ENCODE data around the gene PRKAG2.
A peak's percentile ranks its signal among the peaks of the same experiment; 100 is the strongest.

Gene PRKAG2

DNA sequence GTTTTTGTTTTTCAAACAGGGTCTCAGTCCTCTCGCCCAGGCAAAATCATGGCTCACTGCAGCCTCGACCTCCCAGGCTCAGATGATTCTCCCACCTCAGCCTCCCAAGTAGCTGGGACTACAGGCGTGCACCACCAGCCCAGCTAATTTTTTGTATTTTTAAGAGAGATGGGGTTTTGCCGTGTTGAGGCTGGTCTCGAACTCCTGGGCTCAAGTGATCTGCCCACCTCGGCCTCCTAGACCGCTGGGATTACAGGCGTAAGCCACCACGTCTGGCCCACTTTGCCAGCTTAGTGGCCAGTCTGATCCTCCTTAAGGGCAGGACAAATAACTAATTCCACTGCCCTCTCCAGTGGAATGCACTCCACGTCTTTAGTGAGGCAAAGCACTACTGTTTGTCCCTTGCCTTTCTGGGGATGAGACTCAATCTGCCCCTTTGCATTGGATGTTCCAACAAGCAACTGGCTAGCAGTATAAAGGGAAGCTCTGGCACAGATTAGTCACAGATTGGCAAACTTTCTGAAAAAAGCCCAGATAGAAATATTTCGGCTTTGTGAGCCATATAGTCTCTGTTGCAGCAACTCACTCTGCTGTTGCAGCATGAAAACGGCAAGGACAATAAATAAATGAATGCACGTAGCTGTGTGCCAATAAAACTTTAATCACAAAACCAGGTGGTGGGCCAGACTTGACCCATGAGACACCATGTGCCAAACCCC, 213.4 kb downstream of the PRKAG2 start:
- DNase-seq, result no peak

DNA sequence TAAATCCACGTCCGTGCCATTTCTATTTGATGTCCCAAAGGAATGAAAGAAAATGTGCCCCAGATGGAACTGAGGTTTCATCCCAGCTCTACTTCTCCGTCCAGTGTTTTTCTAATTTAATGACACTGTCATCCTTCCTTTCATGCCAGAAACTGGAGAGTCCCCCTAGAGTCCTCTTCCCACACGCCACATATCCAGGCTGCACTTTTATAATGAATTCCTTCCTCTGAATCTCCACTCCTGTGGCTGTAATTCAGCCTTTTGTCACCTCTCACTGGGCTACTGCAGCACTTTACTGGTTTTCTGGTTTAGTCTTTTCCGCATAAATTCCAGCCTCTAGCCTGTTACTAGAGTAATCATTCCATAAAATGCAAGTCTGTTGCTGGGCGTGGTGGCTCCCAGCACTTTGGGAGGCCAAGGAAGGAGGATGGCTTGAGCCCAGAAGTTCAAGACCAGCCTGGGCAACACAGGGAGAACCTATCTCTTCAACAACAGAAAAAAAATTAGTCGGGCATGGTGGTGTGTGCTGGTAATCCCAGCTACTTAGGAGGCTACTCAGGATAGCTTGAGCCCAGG, 214.6 kb downstream of the PRKAG2 start:
- no peak for DNase-seq

DNA sequence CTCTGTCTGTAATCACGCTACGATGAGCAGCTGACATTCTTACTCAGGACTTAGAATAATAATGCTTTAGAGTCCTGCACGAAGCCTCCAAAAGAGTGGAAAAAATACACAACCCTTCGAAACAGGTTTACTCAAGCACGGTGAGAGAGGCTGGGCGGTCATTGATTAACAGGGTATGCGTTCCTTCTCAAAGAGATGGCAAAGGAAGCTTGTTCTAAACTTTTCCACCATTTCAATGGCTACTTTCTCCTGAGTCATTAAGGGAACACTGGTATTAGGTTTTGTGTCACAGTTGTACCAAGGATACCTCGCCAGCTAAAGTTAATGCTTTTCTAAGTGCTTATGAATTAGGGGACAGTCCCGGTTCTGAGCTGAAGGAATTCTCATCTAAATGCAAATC, 215.3 kb downstream of the PRKAG2 start:
- DNase-seq, result no peak

DNA sequence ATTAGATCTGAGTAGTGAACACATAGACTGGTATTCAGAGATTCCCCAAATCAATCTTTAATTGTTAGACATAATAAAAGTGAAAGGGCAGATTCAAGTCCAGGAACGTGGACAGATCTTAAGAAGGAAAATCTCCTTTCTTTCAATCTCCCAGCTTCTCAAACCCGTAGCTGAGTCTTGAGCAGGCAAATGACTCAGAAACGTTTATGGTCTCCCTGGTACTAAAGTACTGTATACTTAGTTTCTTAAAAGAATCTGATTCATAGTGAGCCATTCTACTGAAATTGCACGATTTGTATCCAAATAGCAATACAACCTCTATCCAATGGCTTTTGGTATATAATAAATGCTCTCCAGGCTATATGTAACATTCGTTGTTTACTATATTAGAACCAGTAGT, 216.8 kb downstream of the PRKAG2 start:
- no peak for DNase-seq

DNA sequence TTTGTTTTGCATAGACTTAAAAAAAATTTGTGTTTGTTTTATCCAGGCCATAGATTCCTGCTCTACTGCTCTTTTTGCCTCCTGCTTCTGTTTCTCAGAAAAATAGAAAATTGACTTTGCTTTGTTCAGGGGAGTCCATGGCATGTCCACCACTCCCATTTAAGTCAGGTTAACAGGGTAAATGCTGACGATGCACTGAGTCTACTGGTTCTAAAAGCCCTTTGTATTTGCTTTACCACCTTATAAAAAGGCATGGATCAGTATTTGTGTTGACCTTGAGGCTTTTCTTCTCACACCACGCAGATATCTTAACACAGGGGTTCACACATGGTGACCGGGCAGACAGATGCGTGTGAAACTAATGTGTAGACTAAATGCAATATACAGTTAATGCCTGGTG, 217.7 kb downstream of the PRKAG2 start:
- DNase-seq, result no peak

DNA sequence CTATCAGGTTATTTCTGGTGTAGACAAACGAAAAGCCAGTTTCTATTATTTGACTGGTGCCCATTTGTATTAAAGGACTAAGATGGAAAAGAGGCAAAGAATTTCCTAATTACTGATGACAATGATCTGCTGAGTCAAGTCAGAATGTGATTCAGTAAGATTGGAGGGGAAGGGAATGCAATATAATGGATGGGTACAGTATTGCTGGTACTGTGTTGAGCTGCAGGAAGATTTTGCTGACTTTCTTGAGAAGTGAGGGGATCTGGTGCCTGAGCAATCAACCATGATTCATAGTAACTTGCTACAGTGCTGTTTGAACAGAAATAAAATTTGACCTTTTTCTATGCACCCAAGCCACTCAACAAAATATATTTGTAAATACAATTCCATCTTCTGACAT, 218.1 kb downstream of the PRKAG2 start:
- DNase-seq, result no peak

DNA sequence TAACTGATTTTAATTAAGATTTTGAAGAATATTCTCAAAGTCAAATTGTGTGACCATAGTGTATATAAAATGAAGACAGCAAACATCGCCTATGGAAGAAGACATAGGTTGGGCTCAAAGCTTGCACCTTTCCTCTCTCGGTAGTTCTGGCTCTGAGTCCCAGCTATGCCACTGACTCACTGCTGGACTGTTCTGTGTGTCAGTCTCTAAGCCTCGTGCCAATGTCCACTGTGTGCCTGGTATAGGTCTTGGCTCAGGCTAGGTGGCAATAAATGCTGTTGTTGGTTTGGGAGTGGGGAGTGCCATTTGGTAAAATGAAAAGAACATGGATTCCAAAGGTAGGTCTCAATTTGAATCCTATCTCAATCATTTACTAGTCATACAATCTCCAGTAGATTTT, 219.7 kb downstream of the PRKAG2 start:
- DNase-seq, result no peak

DNA sequence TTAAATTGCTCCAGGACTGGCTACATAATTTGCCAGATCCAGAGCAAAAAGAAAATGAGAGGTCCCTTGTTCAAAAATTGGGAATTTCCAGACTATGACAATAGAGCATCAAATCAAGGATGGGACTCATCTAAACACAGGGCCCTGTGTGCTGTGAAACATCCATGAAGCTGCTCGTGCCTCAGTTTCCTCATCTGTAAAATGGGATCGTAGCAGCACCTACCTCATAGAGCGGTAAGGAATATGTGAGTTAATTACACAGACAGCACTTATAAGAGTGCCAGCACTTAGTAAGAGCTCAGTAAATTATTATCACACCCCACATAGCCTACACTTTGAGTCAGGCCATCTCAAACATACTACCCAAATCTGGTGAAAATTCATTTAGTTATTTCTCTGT, 221.4 kb downstream of the PRKAG2 start:
- no peak for DNase-seq

DNA sequence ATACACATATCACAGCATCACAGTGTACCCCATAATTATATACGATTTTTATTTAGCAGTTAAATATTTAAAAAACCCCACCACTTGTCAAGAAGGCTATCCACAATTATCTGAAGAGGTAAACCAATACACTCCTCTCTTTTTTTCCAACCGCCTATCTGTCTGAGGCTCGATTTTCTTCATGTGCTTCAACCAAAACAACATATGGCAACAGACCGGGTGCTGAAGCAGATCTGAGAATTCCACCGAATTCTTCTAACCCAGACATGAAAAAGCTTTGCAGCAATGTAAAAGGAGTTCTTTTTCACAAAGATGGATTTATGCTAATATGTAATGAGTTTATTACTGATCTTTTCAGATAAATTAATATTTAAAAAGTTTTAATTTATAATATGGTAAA, 224.8 kb downstream of the PRKAG2 start:
- no peak for DNase-seq

DNA sequence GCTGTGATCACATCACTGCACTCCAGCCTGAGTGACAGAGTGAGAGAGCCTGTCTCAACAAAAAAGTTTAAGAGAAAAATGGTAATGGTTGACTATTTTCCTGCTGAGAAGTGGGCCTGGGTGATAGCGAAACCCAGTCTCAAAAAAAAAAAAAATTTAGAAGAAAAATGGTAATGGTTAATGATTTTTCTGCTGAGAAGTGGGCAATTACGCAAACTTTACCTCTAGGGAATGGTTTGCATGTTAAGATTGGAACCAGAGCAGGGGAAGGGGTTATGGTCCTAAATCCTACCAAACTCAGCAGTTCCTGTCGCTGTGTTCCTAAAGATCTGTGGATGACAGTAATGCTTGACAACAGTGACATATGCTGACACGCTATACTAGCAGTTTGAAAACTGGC, 226.8 kb downstream of the PRKAG2 start:
- DNase-seq, result no peak

DNA sequence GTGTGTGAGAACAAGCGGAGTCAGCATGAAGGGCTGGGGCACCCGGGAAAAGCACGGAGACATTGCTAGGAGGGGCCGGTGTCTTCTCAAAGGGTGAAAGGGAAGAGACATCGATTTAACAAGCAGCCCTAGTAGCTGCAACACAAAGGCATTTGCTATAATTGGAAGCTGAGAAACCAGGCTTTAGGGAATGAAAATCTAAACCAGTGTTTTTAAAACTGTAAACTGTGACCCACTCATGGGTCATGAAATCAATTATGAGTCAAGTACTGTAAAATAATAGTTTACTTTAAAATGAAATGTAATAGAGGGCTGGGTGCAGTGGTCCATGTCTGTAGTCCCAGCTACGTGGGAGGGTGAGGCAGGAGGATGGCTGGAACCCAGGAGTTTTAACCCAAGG, 228.5 kb downstream of the PRKAG2 start:
- no peak for DNase-seq

DNA sequence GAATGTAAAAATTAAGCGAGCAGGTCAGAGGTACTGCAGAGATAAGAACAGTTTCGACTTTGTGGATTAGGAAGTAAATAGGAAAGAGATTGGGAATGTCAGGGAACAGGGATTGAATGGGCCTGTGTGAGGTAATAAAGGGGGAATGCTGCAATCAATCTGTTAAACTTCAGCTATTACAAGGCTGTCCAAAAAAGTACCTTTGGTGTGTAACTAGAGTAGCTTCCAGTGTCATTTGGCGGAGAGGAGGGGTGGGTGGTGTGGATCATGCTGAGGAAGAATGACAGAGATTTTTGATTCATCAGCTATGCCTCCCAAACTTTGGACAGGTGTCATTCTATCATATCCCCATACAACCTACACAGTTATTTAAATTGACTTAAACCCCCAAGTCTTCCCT, 229.0 kb downstream of the PRKAG2 start:
- no peak for DNase-seq

DNA sequence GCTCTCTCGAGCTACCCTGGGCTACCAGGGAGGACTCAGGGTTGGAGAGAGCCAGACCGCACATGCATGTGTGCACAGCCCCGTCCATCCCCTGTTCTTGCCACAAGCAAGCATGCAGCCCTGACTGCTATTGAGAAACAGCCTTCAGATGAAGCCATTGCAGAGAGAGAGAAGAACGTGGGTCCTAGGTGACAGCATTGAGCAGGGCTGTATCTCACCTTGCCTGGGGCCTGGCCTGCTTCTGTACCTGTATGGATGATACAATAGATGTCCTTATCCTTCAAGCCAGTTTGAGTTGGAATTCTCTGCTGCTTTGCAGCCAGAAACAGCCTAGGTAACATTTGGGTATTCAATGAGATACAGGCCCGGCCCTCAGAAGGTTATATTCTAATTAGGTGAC, 229.9 kb downstream of the PRKAG2 start:
- no peak for DNase-seq

DNA sequence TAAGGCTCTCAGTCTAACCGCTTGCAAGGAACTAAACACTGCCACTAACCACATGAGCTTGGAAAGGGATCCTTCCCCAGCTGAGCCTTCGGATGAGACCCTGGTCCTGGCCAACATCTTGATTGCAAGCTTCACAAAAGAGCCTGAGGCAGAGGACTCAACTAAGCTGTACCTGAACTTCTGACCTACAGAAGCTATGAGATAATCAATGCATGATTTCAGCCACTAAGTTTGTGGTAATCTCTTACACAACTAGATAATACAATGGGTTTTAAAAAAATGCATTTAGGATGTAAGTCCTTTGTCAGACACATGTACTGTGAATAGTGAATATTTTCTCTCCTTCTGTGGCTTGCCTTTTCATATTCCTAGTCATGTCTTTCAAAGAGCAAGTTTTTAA, 231.6 kb downstream of the PRKAG2 start:
- DNase-seq, result no peak

DNA sequence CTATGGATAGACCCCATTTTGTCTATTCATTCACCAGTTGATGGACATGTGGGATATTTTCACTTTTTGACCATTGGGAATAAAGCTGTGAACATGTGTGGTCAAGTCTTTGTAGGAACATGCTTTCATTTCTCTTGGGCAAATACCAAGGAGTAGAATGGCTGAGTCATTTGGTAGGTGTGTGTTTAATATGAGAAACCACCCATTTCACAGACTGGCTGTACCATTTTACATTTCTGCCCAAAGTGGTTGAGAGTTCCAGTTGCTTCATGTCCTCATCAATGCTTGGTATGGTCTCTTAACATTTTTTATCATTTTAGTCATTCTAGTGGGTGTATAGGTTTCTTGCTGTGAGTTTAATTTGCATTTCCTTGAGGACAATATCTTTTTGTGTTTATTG, 232.4 kb downstream of the PRKAG2 start:
- no peak for DNase-seq

DNA sequence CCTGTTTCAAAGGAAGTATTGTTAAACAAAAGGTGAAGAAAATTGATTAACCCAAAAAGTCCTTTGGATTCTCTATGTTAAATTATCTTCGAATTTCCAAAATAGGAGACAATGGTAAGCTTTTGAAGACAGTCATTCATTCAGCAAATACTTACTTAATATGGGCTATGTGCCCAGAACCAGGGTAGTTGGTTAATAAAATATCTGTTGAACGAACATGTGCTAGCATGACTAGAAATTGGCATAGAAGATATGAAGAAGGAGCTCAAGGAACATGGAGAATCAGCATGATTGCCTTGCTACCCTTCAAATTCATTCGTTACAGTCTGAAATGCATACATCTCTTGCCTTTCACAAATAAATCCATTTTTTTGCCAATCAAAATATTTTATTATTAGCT, 234.2 kb downstream of the PRKAG2 start:
- no peak for DNase-seq

DNA sequence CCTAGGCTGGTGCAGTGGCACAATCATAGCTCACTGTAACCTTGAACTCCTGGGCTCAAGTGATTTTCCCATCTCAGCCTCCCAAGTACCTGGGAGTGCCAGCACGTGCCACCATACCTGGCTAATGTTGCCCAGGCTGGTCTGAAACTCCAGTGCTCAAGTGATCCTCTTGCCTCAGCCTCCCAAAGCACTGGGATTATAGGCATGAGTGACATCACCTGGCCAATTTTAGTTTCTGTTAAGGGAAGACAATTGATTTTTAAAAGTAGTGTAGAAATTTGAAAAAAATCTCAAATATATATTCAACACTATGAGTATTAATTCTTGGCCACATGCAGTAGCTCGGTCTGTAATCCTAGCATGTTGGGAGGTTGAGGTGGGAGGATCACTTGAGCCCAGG, 235.3 kb downstream of the PRKAG2 start:
- no peak for DNase-seq

DNA sequence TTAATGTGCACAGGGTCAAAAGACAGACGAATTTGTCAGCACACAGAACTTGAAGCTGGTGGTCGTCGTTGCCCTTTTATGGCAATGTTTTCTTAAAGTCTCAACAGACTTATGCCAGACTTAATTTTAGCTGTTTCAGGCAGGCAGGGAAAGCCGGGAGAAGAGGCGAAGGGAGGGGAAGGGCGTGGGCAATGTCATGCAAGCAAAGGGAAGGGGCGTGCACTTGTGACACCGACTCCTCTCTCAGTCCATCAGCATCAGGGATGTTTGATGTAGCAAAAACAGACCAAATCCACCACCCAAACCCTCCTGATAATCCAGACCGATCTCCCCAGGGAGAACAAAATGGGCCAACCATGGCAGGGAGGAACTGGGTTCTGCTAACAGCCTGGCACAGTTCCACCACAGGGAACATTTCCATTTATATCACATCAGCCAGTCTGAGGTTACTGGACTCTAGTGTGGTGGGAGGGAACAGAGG, 239.1 kb downstream of the PRKAG2 start:
- DNase-seq, result no peak

DNA sequence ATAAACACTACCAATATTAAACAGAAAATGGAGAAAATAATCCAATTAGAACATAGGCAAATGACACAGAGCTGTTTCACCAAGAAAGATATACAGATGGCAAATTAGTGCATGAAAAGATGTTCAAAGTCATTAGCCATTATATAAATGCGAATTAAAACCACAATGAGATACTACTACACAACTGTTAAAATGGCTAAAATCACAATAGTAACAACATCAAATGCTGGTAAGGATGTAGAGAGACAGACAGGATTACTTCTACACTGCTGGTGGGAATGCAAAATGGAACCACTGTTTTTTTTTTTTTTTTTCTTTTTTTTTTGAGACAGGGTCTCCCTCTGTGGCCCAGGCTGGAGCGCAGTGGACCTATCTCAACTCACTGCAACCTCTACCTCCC, 242.3 kb downstream of the PRKAG2 start:
- no peak for DNase-seq

DNA sequence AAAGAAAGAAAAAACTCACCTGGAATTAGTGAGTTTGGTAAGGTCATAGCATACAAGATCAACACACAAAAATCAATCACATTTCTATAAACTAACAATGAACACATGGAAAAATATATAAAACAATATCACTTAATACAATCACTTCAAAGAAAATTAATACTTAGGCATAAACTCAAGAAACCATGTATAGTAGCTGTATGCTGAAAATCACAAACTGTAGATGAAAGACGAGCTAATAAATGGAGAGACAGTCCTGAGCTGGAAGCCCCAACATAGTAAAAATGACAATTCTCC, 243.5 kb downstream of the PRKAG2 start:
- no peak for DNase-seq

DNA sequence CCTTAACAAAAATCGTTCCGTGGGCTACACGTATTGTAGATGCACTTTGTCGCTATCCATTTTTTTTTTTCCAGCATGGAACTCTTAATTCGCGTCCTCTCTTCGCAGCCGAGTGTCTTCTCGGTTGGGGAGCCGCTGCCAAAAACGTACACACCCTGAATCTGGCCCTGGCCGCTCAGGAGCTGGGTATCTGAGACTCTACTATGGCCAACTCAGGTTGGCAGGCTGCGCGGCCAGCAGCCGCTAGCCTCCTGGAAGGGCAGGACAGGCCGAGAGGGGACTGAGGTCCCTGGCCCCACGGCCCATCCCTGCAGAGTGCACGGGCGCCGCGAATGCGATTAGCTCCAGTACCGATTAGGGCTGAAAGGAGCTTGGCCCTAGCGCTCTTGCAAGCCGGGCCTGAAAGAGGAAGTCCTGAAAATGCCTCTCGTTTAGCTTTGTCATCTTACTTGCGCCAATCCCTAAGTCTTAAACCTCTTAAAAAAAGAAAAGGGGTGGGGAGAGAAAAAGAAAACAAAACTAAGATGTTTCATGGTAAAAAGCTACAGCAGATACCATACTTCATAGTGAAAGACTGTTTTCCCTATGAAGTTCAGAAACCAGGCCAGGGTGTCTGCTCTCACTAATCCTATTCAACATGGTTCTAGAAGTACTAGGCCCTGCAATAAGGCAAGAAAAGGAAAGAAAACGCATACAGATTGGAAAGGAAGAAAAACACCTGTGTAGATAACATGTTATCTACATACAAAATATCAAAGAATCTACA, 244.0 kb downstream of the PRKAG2 start:
- DNase-seq, result peak; percentile 39

DNA sequence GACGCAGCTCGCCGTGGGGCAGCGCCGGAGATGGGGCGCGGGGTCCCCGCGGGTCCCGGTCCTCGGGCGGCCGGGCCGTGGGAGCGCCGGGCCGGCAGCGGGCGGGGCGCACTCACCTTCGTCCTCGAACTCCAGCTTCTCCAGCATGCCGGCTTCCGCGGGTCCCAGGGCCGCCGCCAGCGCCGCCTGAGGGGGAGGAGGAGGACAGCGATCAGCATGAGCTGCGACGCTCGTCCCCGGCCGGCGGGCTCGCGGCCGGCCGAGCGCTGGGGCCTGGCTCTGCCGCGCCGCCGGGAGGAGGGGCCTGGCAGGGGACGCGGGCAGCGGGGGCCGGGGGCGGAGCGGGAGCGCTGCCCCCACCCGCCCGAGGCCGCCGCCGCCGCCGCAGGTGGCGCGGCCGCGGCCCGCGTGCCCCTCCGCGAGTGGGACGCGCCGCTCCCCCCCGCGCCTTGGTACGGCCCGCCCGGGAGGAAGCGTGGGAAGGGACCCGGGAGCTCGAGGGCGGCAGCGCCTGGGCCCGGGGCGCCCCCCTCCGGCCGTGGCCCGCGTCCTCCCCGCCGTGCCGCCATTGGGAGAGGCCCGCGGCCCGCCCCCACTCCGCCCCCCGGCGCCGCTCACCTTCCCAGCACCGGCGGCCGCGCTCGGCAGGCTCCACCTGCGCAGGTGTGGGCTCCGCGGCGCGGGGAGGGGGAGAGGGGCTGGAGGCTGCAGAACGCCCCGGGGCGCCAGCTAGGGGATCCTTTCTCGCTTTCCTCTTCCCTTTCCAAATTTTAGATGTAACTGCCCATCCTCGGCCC, 244.8 kb downstream of the PRKAG2 start:
- DNase-seq, result peak; percentile 86

DNA sequence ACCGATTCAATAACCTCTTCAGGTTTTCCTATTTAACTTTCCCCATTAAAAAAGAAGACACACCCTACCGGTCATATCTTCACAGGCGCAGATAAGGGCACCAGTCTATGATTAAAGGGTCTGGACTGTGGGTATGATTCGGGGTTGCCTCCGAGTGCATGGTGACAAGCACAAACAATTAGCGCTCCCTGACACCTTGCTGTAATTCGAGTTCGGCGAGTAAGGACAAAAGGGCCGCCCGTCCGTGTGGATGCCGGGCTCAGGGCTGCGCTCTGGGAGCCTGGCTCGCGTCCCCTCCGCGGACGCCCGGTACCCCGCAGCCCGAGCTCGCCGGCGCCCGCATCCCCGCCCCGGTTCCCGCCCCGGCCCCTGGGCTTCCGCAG, 245.4 kb downstream of the PRKAG2 start:
- no peak for DNase-seq

All from activated CD4-positive, alpha-beta T cell treated with anti-CD3 and anti-CD28 coated beads for 1 hour (primary cell).